Karpas-422 (cell line): ENCODE measurements around the gene DLGAP1. TPM values are rescaled to one million over a fixed set of nuclear protein-coding genes. Genes with fewer than 3 reads are reported as not detected.
A peak's percentile ranks its signal among the peaks of the same experiment; 100 is the strongest.

Source experiments
- DNase-seq: peaks from one replicate; pipeline ENCODE4 v3.0.0-alpha.2; 2015
- H2AFZ ChIP-seq: fragments of 200-600 bp; sonication (generic); 2 replicates; pipeline ENCODE4 v1.6.1; 2014; ENCODE audit warnings: antibody characterized with exemption, low read length, mixed read lengths
- H3K27ac ChIP-seq: fragments of 200-600 bp; sonication (generic); 2 replicates; pipeline ENCODE4 v1.5.1; 2014; ENCODE audit warnings: mild to moderate bottlenecking, low read length, moderate library complexity
- H3K27me3 ChIP-seq: fragments of 200-600 bp; sonication (generic); 2 replicates; pipeline ENCODE4 v1.6.1; 2014; ENCODE audit warnings: low read length, mixed read lengths
- H3K36me3 ChIP-seq: fragments of 200-600 bp; sonication (generic); 2 replicates; pipeline ENCODE4 v1.6.1; 2014; ENCODE audit warnings: low read length, mixed read lengths; ENCODE audit not compliant: insufficient read depth
- H3K4me1 ChIP-seq: fragments of 200-600 bp; sonication (generic); 2 replicates; pipeline ENCODE4 v1.6.1; 2014; ENCODE audit warnings: mild to moderate bottlenecking, low read length, mixed read lengths
- H3K4me2 ChIP-seq: fragments of 200-600 bp; sonication (generic); 2 replicates; pipeline ENCODE4 v1.6.1; 2014; ENCODE audit warnings: low read length, low read depth, mild to moderate bottlenecking; ENCODE audit not compliant: poor library complexity, severe bottlenecking
- H3K4me3 ChIP-seq: fragments of 200-600 bp; sonication (generic); 2 replicates; pipeline ENCODE4 v1.5.1; 2014; ENCODE audit warnings: mild to moderate bottlenecking, antibody characterized with exemption, low read length, mixed read lengths
- H3K79me2 ChIP-seq: fragments of 200-600 bp; sonication (generic); 2 replicates; pipeline ENCODE4 v1.6.1; 2014; ENCODE audit warnings: mild to moderate bottlenecking, low read length, mixed read lengths
- H3K9ac ChIP-seq: fragments of 200-600 bp; sonication (generic); 2 replicates; pipeline ENCODE4 v1.6.0; 2014; ENCODE audit warnings: low read length
- H3K9me2 ChIP-seq: fragments of 200-600 bp; sonication (generic), shearing (Covaris generic); replicated peaks from 2 replicates; pipeline ENCODE4 v1.6.0; 2014; ENCODE audit warnings: mild to moderate bottlenecking, low read length, moderate library complexity; ENCODE audit not compliant: insufficient read depth
- H3K9me3 ChIP-seq: fragments of 300-700, 200-600 bp; sonication (generic); 2 replicates; pipeline ENCODE4 v1.6.1; 2014; ENCODE audit warnings: low read length, mixed read lengths
- H4K20me1 ChIP-seq: fragments of 200-600 bp; sonication (generic); 2 replicates; pipeline ENCODE4 v1.6.1; 2014; ENCODE audit warnings: mild to moderate bottlenecking, antibody characterized with exemption, low read length, low read depth; ENCODE audit not compliant: insufficient read depth
- total RNA-seq: library from RNA; depleted of rRNA; stranded (reverse); fragments of >200 nt; shearing (Covaris generic); gene quantifications from 2 replicates; pipeline ENCODE4 v1.2.3, GENCODE V29; 2014; ENCODE audit warnings: low replicate concordance

DLGAP1 gene
- total RNA-seq, 1 experiment from 2014 or later: 8.8 TPM

DNA sequence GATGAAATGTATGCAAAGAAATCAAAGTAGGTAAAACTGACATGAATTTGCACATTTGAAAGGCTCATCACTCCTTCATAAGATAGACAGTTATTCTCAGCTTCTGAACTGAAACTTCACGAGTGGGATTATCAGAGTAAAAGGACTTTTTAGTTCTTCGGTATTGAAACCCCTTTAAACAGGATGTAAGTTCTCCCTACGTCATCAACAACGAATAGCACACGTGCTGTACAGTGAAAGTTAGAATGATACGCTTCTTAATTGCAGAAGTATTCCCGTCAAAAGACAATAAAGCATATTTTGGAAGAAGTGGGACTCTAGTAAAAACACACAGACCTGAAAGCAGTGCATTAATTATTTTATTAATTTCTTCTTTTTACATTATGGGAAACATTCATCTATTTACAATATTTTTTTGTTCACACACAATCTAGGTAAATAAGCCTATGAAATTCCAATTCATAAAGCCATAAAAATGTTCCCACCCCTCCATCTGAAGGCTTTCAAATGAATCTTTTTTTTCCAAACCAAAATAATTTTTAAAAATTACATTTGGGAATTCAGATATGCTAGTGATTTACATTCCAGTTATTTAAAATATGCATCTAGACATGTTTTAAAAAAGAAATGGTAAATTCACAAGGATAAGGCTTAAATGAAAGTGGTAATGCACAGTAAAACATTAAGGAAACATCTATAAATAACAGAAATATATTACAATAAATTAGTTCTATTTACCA is 959.2 kb downstream of the DLGAP1 start:
- peaks cover 93% of the 10 kb centered on the region for H3K4me1 ChIP-seq
- peak overlapping the region; percentile 63 for H3K4me3 ChIP-seq
- peak; percentile 83 for DNase-seq
- H3K9me3 ChIP-seq: no peaks in the 10 kb centered on the region
- no peak overlapping the region for H2AFZ ChIP-seq
- H3K4me2 ChIP-seq: peak overlapping the region; percentile 89
- no peaks in the 10 kb centered on the region for H4K20me1 ChIP-seq
- no peaks in the 10 kb centered on the region; the same call in 1 of the 2 replicates for H3K79me2 ChIP-seq
- H3K36me3 ChIP-seq: peaks cover 19% of the 10 kb centered on the region; the same call in 1 of the 2 replicates
- no peaks in the 10 kb centered on the region for H3K9me2 ChIP-seq
- peak overlapping the region; percentile 79 for H3K9ac ChIP-seq
- no peaks in the 10 kb centered on the region for H3K27me3 ChIP-seq
- peak overlapping the region; percentile 99 for H3K27ac ChIP-seq

DNA sequence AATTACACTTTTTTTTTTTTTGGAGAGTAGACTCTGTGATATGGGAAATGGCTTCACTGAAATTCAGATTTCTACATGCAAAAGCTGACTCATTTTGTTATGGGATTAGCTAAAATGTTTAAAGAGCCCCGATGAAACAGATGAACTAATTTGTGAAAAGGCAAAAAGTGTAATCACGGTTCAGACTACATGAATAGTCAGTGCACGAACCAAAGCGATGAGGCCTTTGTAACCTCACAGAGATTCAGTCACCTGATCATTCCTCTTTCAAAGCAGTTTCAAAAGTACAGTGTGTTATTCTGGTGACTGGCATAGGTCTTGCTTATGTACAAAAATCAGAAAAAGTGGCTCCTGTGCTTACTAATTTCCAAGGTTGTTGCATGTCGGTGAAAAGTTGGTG is 960.5 kb downstream of the DLGAP1 start:
- peak overlapping the region; percentile 99 for H3K27ac ChIP-seq
- H3K9me2 ChIP-seq: no peaks in the 10 kb centered on the region
- peak overlapping the region; percentile 89 for H3K4me2 ChIP-seq
- peaks cover 10% of the 10 kb centered on the region; the same call in 1 of the 2 replicates for H3K36me3 ChIP-seq
- H3K27me3 ChIP-seq: no peaks in the 10 kb centered on the region
- H4K20me1 ChIP-seq: no peaks in the 10 kb centered on the region
- H3K9me3 ChIP-seq: no peaks in the 10 kb centered on the region
- H3K9ac ChIP-seq: peak overlapping the region; percentile 79
- no peak overlapping the region for H2AFZ ChIP-seq
- peaks cover 86% of the 10 kb centered on the region for H3K4me1 ChIP-seq
- DNase-seq: peak; percentile 90
- no peaks in the 10 kb centered on the region for H3K79me2 ChIP-seq
- peak overlapping the region; percentile 63 for H3K4me3 ChIP-seq

DNA sequence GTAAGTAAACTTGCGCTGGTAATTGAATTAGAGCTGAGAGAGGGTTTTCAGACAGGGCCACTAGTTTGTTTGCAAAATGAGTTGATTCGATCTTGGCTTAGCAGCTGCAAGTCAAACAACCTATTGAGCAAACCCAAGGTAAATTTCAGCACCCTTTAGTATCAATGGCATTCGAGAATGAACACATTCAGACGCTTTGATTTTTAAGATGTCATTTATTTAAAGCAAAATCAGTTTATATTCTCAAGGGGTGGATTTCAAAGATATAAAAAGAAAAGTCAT is 960.9 kb downstream of the DLGAP1 start:
- no peaks in the 10 kb centered on the region for H4K20me1 ChIP-seq
- H3K27me3 ChIP-seq: no peaks in the 10 kb centered on the region
- H3K79me2 ChIP-seq: no peaks in the 10 kb centered on the region
- peaks cover 10% of the 10 kb centered on the region; the same call in 1 of the 2 replicates for H3K36me3 ChIP-seq
- peak; percentile 65 for DNase-seq
- peak overlapping the region; percentile 63 for H3K4me3 ChIP-seq
- peak overlapping the region; percentile 89 for H3K4me2 ChIP-seq
- H3K9me3 ChIP-seq: no peaks in the 10 kb centered on the region
- H3K9me2 ChIP-seq: no peaks in the 10 kb centered on the region
- peaks cover 84% of the 10 kb centered on the region for H3K4me1 ChIP-seq
- H2AFZ ChIP-seq: no peak overlapping the region
- H3K27ac ChIP-seq: peak overlapping the region; percentile 99
- peak overlapping the region; percentile 79 for H3K9ac ChIP-seq

DNA sequence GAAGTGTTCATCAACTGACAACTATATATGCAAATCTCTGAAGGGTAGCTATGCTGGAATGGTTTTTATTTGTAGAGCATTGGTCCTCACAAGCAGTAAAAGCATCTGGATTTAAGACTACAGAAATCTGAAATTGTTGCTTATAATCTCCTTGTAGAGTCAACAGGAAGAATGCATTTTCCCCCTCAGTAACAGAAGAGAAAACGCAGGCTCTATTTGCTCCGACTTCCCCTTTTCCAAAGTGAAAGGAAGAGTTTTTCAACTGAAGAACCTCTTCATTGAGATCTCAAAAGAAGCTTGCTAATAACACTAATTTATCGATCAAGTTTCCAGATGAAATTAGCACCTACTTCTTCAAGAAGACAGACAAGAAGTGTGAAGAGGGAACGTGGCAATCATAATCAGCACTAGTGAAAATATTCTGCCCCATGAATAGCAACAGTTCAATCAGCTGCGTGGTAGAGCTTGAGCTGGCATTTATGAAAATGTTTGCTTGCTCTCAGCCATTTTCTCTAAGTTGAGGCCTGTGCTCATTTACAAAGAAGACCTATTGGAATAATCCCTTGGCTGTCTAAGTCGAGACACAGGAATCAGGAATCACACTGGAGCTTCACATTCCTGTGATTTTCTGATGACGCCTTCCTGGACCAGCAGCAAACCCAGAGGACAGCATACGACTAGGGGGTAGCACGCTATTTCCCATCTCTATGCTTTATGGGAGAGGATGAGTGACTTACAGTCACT is 961.4 kb downstream of the DLGAP1 start:
- peak overlapping the region; percentile 79 for H3K9ac ChIP-seq
- H4K20me1 ChIP-seq: no peaks in the 10 kb centered on the region
- peak overlapping the region; percentile 57 for H2AFZ ChIP-seq
- H3K27me3 ChIP-seq: no peaks in the 10 kb centered on the region
- peak overlapping the region; percentile 99 for H3K27ac ChIP-seq
- H3K4me3 ChIP-seq: peak overlapping the region; percentile 63
- H3K9me2 ChIP-seq: no peaks in the 10 kb centered on the region
- peak overlapping the region; percentile 89 for H3K4me2 ChIP-seq
- peak; percentile 81 for DNase-seq
- peaks cover 10% of the 10 kb centered on the region; the same call in 1 of the 2 replicates for H3K36me3 ChIP-seq
- no peaks in the 10 kb centered on the region for H3K79me2 ChIP-seq
- peaks cover 79% of the 10 kb centered on the region for H3K4me1 ChIP-seq
- no peaks in the 10 kb centered on the region for H3K9me3 ChIP-seq

DNA sequence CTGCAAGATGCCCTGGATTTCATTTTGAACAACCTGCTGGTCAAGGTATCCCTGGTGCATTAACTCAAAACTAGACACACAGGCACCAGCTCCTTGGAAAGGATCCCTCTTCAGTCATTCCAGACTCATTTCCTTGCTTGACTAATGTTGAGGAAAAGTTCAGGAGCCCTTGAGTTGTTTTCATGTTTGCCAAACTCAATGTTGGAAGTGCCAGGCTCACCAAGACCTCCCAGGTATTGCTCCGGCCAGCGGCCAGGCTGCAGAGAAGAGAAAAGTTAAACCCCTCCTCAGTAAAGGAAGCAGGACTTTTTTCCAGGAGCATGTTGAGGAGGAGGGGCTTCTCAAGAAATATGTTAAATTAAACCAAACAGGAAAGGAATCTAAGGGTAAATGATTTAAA is 962.4 kb downstream of the DLGAP1 start:
- Histone ChIP-seq H3K79me2 (no peaks in the 10 kb centered on the region), H3K4me1 (peaks cover 73% of the 10 kb centered on the region), H2AFZ (no peak overlapping the region), H3K9ac (peak overlapping the region; percentile 79), H3K4me3 (peak overlapping the region; percentile 63; the same call in 1 of the 2 replicates), H3K27ac (peak overlapping the region; percentile 99), H3K27me3 (no peaks in the 10 kb centered on the region), H4K20me1 (no peaks in the 10 kb centered on the region), H3K9me3 (no peaks in the 10 kb centered on the region), H3K36me3 (0 out of 2 replicates have a peak, but pooled peaks cover under 1% of the 10 kb centered on the region), H3K9me2 (no peaks in the 10 kb centered on the region), H3K4me2 (peak overlapping the region; percentile 89)
- DNase-seq: no peak

DNA sequence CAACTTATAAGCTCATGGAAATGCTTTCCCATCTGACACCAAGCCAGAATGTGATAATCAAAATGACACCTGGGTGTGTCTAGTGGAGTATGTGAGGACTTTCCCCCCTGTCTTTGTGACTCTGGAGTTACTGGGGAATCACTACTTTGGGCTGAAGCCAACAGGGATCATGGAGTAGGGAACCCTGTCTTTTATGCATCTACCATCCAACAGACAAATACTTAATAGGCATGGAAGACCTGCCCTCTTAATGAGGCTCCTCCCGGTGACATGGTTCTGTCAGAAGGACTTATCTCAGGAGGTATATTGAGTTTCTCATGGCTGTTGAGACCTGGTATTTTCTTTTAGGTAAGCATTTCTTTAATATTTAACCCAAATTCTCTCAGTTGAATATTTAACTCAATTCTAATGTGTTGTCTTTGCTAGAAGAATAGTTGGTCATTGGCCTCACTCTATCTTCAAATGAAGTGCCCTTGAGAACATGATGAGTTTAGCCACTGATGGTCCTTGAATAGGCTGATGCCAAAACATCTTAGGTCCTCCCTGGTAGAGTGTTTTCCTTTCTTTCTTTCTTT is 963.0 kb downstream of the DLGAP1 start:
- no peaks in the 10 kb centered on the region for H3K9me2 ChIP-seq
- H3K4me1 ChIP-seq: peaks cover 72% of the 10 kb centered on the region
- no peaks in the 10 kb centered on the region for H4K20me1 ChIP-seq

DNA sequence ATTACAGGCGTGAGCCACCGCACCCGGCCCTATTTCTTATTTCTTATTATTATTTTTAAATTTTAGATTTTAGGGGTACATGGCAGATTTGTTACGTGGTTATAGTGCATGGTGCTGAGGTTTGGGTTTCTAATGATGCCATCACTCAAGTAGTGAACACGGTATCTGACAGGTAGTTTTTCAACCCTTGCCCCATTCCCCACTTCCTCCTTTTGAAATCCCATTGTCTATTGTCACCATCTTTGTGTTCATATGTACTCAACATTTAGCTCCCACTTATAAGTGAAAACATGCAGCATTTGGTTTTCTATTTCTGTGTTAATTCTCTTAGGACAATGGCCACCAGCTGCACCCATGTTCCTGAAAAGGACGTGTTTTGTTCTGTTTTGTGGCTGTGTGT is 965.6 kb downstream of the DLGAP1 start:
- peaks cover 59% of the 10 kb centered on the region for H3K4me1 ChIP-seq
- no peak for DNase-seq
- no peaks in the 10 kb centered on the region for H3K9me2 ChIP-seq
- no peaks in the 10 kb centered on the region for H3K36me3 ChIP-seq
- H3K27ac ChIP-seq: peak overlapping the region; percentile 29; the same call in 1 of the 2 replicates
- peak overlapping the region; percentile 71 for H2AFZ ChIP-seq
- no peaks in the 10 kb centered on the region for H3K9me3 ChIP-seq
- H3K4me2 ChIP-seq: no peak overlapping the region
- no peaks in the 10 kb centered on the region for H4K20me1 ChIP-seq
- no peaks in the 10 kb centered on the region for H3K27me3 ChIP-seq
- no peak overlapping the region for H3K9ac ChIP-seq
- H3K79me2 ChIP-seq: no peaks in the 10 kb centered on the region
- no peak overlapping the region for H3K4me3 ChIP-seq

More for the DNA sequence above, 963.0 kb downstream of the DLGAP1 start:
- Histone ChIP-seq H3K4me3 (no peak overlapping the region), H3K27me3 (no peaks in the 10 kb centered on the region), H3K4me2 (no peak overlapping the region), H2AFZ (no peak overlapping the region), H3K79me2 (no peaks in the 10 kb centered on the region), H3K27ac (peak overlapping the region; percentile 99), H3K9me3 (no peaks in the 10 kb centered on the region), H3K9ac (no peak overlapping the region), H3K36me3 (no peaks in the 10 kb centered on the region)
- DNase-seq: no peak

DNA sequence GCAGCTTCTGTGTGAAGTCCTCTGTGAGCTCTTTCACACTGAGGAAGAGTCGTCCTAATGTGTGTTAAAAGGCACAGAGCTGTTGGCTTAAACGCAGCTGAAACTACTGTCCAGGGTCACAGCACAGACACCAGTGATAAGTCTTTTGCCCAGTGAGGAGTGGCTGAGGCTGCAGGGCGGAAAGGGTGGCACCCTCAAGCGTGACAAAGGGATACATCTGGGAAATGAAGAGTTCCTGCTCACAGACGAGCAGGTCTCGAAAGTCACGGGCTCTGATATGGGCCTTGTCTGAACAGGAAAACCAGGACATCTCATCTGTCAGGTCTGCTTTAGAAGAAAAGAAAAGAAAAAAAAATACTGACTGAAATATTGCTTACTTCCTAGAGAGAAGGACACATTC is 968.6 kb downstream of the DLGAP1 start:
- no peaks in the 10 kb centered on the region for H3K27me3 ChIP-seq
- peaks cover 41% of the 10 kb centered on the region for H3K4me1 ChIP-seq
- 0 out of 2 replicates have a peak overlapping the region, but pooled peaks have one; percentile 28 for H2AFZ ChIP-seq
- H3K4me2 ChIP-seq: no peak overlapping the region
- H4K20me1 ChIP-seq: no peaks in the 10 kb centered on the region
- no peaks in the 10 kb centered on the region for H3K79me2 ChIP-seq
- no peak overlapping the region for H3K27ac ChIP-seq
- no peak overlapping the region for H3K4me3 ChIP-seq
- H3K9me3 ChIP-seq: no peaks in the 10 kb centered on the region
- H3K9ac ChIP-seq: no peak overlapping the region
- no peaks in the 10 kb centered on the region for H3K36me3 ChIP-seq
- no peaks in the 10 kb centered on the region for H3K9me2 ChIP-seq
- no peak for DNase-seq
